HG02884 (cell line): ENCODE results near the gene KSR2.

Source experiments
- ATAC-seq: cut with Tn5 transposase; IDR thresholded peaks from one replicate; pipeline ENCODE4 v1.9.1; 2021; ENCODE audit warnings: mild to moderate bottlenecking, moderate library complexity; ENCODE audit not compliant: unreplicated experiment

KSR2 gene

DNA sequence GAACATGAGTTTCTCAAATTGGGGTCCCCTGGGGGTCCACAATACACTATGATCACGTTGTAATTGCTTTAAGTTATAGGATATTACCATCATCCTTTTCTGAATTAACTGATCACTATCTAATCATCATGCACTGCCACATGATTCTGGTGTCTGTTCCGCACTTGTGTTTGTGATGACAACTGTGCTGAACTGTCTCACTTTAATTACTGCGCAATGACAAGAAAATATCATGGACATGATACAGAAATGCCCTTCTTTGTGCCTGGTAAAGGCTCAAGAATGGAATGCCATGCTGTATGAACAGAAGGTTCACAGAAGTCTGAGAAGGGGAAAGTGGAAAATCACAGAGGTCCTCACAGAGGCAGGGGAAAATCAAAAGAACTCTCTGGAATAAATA is 541.6 kb downstream of the KSR2 start:
- ATAC-seq = no peak

DNA sequence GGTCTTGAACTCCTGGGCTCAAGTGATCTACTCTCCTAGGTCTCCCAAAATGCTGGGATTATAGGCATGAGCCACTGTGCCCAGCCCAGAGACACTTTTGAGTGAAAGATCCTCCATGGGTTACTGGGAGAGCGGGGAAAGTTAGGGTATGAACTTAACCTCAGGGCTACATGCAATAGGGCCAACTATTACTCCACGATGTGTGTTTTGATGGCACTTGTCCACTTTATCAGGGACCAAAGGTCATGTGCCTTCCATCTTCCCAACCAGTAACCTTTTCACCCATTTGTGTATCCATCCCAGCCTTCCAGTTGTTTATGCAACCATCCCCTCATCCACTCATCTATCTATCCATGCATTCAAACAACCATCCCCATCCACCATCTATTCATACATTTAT is 546.8 kb downstream of the KSR2 start:
- ATAC-seq = no peak

DNA sequence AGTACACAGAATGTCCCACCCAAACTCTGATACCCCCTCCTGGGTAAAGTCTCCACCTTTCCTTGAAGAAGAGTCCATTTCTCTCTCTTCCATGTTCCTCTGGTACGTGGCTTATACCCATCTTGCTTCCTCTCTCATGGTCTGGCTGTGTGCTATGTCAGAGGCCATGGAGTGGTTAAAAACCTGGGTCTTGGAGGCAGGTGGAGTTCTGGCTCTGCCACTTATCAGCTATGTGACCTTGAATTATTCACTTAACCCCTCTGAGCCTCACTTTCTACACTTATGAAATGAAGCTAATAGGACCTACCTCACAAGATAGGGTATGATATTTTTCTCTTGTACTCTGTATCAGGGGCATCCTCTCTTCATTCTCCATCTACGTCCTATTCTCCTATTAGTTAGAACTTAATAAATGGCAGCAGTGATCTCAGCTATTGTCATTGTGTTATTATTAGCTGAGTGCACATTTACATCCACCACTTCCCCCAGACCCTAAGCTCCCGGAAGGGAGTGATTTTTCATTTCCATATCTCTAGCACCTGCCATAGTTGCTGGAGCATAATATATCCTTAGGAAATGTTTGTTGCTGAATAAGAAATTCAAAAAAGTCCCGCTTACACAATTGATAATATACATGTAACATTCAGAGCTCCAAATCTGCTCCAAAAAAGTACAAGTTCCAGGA is 547.6 kb downstream of the KSR2 start:
- no peak for ATAC-seq

DNA sequence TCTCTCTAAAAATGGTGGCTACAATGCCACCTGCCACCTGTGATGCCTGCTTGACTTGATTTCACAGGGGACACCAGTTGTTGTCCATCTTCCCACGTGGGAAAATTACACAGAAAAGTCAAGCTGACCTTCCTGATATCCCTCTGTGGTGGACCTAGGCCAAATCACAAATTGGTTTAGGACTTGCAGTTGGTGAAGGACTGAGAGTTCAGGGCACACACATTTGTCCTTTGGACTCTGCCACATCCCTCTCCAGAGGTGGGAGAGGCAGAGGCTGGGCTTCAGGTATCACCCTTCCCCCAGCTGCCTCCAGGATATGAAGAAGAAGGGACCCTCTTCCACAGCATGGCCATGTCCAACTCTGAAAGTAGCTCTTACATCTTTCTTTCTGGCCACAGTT is 551.8 kb downstream of the KSR2 start:
- ATAC-seq = no peak

DNA sequence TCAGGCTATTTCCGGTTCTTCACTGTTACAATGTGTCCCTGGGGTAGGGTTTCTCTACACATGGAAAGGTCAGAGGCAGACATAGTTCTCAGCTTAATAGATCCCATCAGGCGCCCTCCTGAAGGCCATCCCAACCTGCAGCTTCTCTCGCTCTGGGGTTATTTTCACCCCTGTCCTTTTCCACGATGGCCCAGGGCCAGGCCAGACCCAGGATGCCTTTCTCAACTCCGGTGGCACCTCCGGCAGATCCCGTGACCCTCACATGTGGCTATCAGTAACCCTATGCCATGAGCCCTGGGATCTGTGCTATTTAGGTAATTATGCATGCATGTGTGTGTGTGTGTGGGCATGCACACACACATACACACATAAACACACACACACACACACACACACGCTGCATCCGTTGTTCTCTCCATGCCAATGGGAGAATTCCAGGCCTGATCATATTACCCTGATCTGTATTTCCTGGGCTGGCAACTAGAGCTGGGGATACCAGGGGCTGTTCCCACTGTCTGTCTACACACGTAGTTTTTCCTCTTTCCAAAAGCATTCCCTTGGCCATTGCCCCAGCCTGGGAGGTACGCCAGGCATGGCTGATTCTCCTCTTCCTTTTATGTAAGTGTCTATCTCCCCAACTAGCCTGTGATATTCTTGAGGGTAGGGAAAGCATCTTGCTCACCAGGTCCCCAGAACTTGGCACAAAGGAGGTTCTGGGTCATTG is 556.2 kb downstream of the KSR2 start:
- ATAC-seq = no peak

DNA sequence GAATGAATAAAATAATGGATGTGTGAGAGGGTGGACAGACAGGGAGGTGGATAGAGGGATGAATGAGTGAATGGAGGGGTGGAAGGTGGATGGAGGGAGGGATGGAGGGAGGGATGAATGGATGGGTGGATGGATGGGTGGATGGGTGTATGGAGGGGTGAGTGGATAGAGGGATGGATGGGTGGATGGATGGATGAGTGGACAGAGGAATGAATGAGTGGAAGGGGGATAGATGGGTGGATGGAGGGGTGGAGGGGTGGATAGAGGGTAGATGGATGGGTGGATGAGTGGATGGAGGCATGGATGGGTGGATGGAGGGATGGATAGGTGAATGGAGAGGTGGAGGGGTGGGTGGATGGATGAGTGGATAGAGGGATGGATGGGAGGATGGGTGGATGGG is 559.5 kb downstream of the KSR2 start:
- no peak for ATAC-seq

DNA sequence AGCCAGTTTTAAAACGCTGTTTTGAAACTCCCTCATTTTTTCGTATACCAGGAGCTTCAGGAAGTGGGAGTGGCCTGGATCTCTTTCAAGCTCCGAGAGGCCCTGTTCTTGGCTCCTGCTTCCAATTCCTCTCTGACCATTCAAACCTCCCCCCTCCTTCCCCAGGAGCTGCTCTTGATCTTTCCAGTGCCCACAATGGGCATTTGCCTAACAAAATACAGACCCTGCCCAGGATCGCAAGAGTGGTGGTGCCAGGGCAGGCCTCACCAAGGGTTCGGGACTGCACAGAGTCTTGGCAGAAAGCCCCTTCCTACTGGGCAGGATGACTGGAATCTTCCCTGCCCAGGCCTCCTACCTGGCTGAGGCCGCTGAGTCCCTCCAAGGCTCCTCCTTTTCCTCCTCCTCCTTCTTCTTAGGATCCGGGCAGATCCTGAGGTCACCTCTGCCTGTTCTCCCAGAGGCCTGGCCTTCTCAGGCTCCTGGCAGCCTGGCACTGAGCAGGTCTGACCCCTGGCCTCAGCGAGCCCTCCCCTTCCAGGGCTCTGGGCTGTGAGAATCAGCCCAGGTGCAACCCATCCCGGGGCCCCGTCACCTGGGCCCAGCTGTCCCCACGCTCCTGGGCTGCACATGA is 560.5 kb downstream of the KSR2 start:
- no peak for ATAC-seq

DNA sequence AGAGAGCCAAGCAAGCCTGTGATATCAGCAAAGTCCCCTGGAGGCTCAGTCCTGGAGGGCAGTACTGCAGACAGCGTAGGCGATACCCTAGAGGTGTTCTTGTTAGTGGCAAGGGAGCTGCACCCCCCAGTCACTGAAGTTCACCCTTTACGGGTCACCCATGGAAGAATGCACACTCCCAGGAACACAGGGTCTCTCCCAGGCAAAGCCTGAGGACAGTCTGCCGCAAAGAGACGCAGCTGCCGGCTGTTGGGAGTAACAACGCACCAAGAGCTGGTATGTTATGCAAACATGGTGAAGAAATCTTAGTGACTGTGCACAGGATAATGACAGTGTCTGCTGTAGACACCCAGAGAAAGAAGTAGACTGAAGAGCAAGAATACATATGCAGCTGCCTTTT is 563.9 kb downstream of the KSR2 start:
- no peak for ATAC-seq

DNA sequence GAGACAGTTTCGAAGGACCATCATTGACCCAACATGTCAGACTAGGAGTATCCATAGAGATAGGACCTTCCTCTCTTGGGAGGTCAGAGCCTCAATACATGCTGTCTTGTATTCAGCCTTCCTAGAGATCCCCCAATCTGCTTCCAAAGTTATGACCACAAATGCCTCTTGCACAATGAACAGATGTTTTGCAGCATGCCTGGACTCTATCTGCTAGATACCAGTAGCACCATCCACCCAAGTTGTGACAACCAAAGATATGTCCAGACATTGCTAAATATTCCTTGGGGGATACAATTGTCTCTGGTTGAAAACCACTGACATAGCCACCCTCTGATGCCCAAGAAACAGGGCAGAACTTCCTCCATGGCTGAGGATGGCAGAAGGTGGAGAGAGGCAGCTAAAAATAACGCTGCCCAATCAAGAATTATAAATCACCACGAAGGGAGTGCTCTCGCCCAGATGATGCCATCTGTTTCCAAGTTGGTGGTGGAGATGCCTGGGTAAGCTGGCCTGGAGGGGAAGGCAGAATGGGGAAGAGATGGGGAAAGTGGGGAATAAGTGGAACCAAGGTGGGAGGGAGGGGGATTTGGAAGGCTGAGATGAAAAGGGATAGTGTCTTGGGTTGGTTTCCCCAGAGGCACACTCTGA is 564.5 kb downstream of the KSR2 start:
- no peak for ATAC-seq

DNA sequence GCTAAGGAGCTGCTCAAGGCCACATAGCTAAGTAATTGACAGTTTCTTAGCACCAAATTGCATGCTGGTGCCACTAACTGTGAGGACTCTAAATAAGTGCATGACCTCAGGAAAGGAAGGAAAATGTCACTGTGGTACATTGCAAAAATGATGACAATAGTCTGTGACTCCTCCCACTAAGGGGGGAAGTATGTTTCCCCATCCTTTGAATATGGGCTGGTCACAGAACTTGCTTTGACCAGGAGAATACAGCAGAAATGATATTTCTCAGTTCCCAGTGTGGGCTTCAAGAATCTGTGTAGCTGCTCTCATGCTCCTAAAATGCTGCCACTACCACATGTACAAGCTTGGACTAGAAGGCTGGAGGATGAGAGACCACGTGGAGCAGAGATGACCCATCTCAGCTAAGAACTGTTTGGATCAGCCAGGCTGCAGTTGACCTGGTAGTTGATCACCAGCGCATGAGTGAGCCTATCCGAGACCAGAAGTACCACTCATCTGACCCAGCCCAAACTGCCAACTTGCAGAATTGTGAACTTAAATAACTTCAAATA is 565.1 kb downstream of the KSR2 start:
- ATAC-seq = no peak
